HepG2 (cell line): ENCODE results near the gene GRB7. TPM values are rescaled to one million over a fixed set of nuclear protein-coding genes. Genes with fewer than 3 reads are reported as not detected.

Source experiments
- ATAC-seq: fragments of 200-7000 bp; cut with Tn5 transposase; 3 replicates; pipeline ENCODE4 v1.9.1; 2020; ENCODE audit warnings: mild to moderate bottlenecking, moderate library complexity
- BruUV-seq: library from RNA; stranded (reverse); fragments of 400-500 nt; replicated peaks from 2 replicates; lab custom pipeline; 2021; lab: Mats Ljungman, UMichigan
- CTCF ChIA-PET: fragments of 300-600 bp; formaldehyde crosslinking; extraction: SDS; loops from one replicate; lab custom pipeline; 2021; ENCODE audit warnings: low total read pairs, inconsistent platforms, low intra/inter-chr PET ratio; lab: Yijun Ruan, JAX
- POLR2A ChIA-PET: fragments of 350-600 bp; sonication (Branson Sonifier 250); formaldehyde crosslinking; loops from one replicate; lab custom pipeline; 2020; ENCODE audit warnings: antibody characterized with exemption, inconsistent platforms; lab: Yijun Ruan, JAX
- DNase-seq: peaks from one replicate; pipeline ENCODE4 v3.0.0-alpha.2; 2015; ENCODE audit warnings: low spot score
- FAIRE-seq: peaks from 3 replicates; lab custom pipeline; 2011; peaks lifted over from hg19 to GRCh38; lab: Jason Lieb, UNC
- H2AFZ ChIP-seq: one replicate; pipeline ENCODE4 v1.6.1; 2011; ENCODE audit warnings: low read length, inconsistent platforms
- H3K27ac ChIP-seq: fragments of 300-600 bp; 3 replicates; pipeline ENCODE4 v1.8.0; 2011; ENCODE audit warnings: mixed run types, mild to moderate bottlenecking, mixed read lengths, low read length, inconsistent platforms; ENCODE audit not compliant: insufficient read depth; ENCODE audit errors: extremely low read length
- H3K27me3 ChIP-seq, 2 experiments: fragments of 200-600 bp in 1 of 2; 2 replicates in 1 of 2; 3 replicates in 1 of 2; pipeline versions ENCODE4 v1.6.0 to v1.8.0; 2011; ENCODE audit warnings: low read length in 2 of 2, mild to moderate bottlenecking in 2 of 2, moderate library complexity in 2 of 2, inconsistent platforms in 1 of 2; ENCODE audit not compliant: insufficient read depth in 2 of 2, control insufficient read depth in 1 of 2
- H3K36me3 ChIP-seq, 2 experiments: fragments of 200-600 bp in 1 of 2; replicated peaks in 1 of 2; 2 replicates in 1 of 2; 3 replicates in 1 of 2; pipeline versions ENCODE4 v1.5.1 to v1.8.0; 2011; ENCODE audit warnings: low read length in 2 of 2, inconsistent platforms in 1 of 2; ENCODE audit not compliant: insufficient read depth in 2 of 2, control insufficient read depth in 1 of 2
- H3K4me1 ChIP-seq: 2 replicates; pipeline ENCODE4 v1.5.1; 2012; ENCODE audit warnings: low read length, inconsistent platforms; ENCODE audit not compliant: insufficient read depth
- H3K4me2 ChIP-seq: 2 replicates; pipeline ENCODE4 v1.6.0; 2011; ENCODE audit warnings: low read depth, low read length, inconsistent platforms
- H3K4me3 ChIP-seq, 3 experiments: fragments of 200-600 bp in 1 of 3; sonication (generic), shearing (Covaris generic) in 1 of 3; replicated peaks in 1 of 3; 2 replicates each; pipeline ENCODE4 v1.5.1; 2011 to 2016; ENCODE audit warnings: low read length in 3 of 3, inconsistent platforms in 2 of 3, low read depth in 2 of 3, mild to moderate bottlenecking in 2 of 3, control low read depth in 1 of 3, mixed read lengths in 1 of 3; ENCODE audit not compliant: insufficient read depth in 1 of 3
- H3K79me2 ChIP-seq: one replicate; pipeline ENCODE4 v1.6.1; 2011; ENCODE audit warnings: low read length, inconsistent platforms; ENCODE audit not compliant: insufficient read depth
- H3K9ac ChIP-seq: 2 replicates; pipeline ENCODE4 v1.6.0; 2011; ENCODE audit warnings: mild to moderate bottlenecking, low read depth, low read length, inconsistent platforms; ENCODE audit not compliant: insufficient read depth
- H3K9me3 ChIP-seq: 2 replicates; pipeline ENCODE4 v1.5.1; 2012; ENCODE audit warnings: mild to moderate bottlenecking, low read length
- H4K20me1 ChIP-seq: 2 replicates; pipeline ENCODE4 v1.6.0; 2011; ENCODE audit warnings: inconsistent platforms, mild to moderate bottlenecking, low read length, moderate library complexity; ENCODE audit not compliant: insufficient read depth
- KLF6 ChIP-seq: IDR thresholded peaks from 2 replicates; pipeline ENCODE4 v1.8.0; 2016; ENCODE audit warnings: missing biosample characterization, missing genetic modification reagents
- MAFG ChIP-seq: sonication (generic); formaldehyde crosslinking; IDR thresholded peaks from 2 replicates; pipeline ENCODE4 v1.5.1; 2020; ENCODE audit warnings: mild to moderate bottlenecking, missing genetic modification reagents
- NR2F6 ChIP-seq, 2 experiments: IDR thresholded peaks; 2 replicates each; pipeline ENCODE4 v1.6.1; 2016; ENCODE audit warnings: antibody characterized with exemption in 1 of 2, mild to moderate bottlenecking in 1 of 2
- SMARCC2 ChIP-seq: fragments of 450-650 bp; IDR thresholded peaks from 2 replicates; pipeline ENCODE4 v1.6.1; 2017; ENCODE audit warnings: antibody characterized with exemption, mild to moderate bottlenecking
- SP140L ChIP-seq: sonication (generic); formaldehyde crosslinking; IDR thresholded peaks from 2 replicates; pipeline ENCODE4 v1.4.0; 2020; ENCODE audit warnings: missing genetic modification reagents, borderline replicate concordance
- ZNF510 ChIP-seq: sonication (generic); formaldehyde crosslinking; IDR thresholded peaks from 2 replicates; pipeline ENCODE4 v1.4.0; 2020; ENCODE audit warnings: low read depth, mild to moderate bottlenecking, missing genetic modification reagents
- ZNF616 ChIP-seq: sonication (generic); formaldehyde crosslinking; IDR thresholded peaks from 2 replicates; pipeline ENCODE4 v1.5.0; 2020; ENCODE audit warnings: low read depth, mild to moderate bottlenecking, missing genetic modification reagents
- ZNF747 ChIP-seq: sonication (generic); formaldehyde crosslinking; IDR thresholded peaks from 2 replicates; pipeline ENCODE4 v1.8.1; 2023; ENCODE audit warnings: missing genetic modification reagents, mild to moderate bottlenecking, borderline replicate concordance
- ZNF776 ChIP-seq: sonication (generic); formaldehyde crosslinking; IDR thresholded peaks from 2 replicates; pipeline ENCODE4 v1.4.0; 2020; ENCODE audit warnings: mild to moderate bottlenecking, missing genetic modification reagents
- ZNF777 ChIP-seq: sonication (generic); formaldehyde crosslinking; IDR thresholded peaks from 2 replicates; pipeline ENCODE4 v1.4.0; 2020; ENCODE audit warnings: missing genetic modification reagents
- ZNF792 ChIP-seq: IDR thresholded peaks from 2 replicates; pipeline ENCODE4 v1.6.1; 2016
- ZSCAN31 ChIP-seq: sonication (generic); formaldehyde crosslinking; IDR thresholded peaks from 2 replicates; pipeline ENCODE4 v1.5.0; 2020; ENCODE audit warnings: low read depth, mild to moderate bottlenecking, missing genetic modification reagents
- WGBS: methylation state at CpG from one replicate; pipeline ENCODE4 v1.1.6; 2017; ENCODE audit warnings: low lambda C conversion rate; 5-methylcytosine and 5-hydroxymethylcytosine counted together
- in situ Hi-C: cut with HindIII; loops from 2 replicates; pipeline ENCODE4 v1.10.0; 2017; ENCODE audit warnings: low pct_unique_long_range_greater_than_20kb; ENCODE audit not compliant: extremely low pct_ligation_motif_present
- intact Hi-C: fragments of 100-400 bp; cut with micrococcal nuclease; formaldehyde crosslinking; loops from one replicate; pipeline ENCODE4 v1.10.0; 2022; ENCODE audit not compliant: unreplicated experiment
- polyA plus RNA-seq, 8 experiments: library from polyadenylated mRNA; depleted of rRNA in 3 of 8; stranded (reverse) in 7 of 8; unstranded in 1 of 8; fragments of >200 nt; fragmentation: Illumina TruSeq in 4 of 8; extraction: Trizol in 4 of 8; gene quantifications; 2 replicates each; pipeline versions ENCODE4 v1.2.1 to v1.2.3, GENCODE V29; 2011 to 2016; ENCODE audit warnings: low read depth in 4 of 8, missing spikeins in 1 of 8, mixed read lengths in 1 of 8; ENCODE audit not compliant: insufficient read depth in 1 of 8
- total RNA-seq, 5 experiments: library from RNA; depleted of rRNA; stranded (reverse); fragments of >200 nt; fragmentation: Illumina TruSeq; extraction: Trizol; gene quantifications; 2 replicates each; pipeline ENCODE4 v1.2.3, GENCODE V29; 2016; ENCODE audit warnings: low read depth in 1 of 5
- TF ChIP-seq, protein P1 (sequence below): sonication (generic); formaldehyde crosslinking; IDR thresholded peaks from 2 replicates; pipeline ENCODE4 v1.5.0; 2020; ENCODE audit warnings: missing genetic modification reagents
- TF ChIP-seq, protein P2 (sequence below): sonication (generic); formaldehyde crosslinking; IDR thresholded peaks from 2 replicates; pipeline ENCODE4 v1.8.0; 2022; ENCODE audit warnings: missing genetic modification reagents, mild to moderate bottlenecking, moderate library complexity, borderline replicate concordance
- TF ChIP-seq, protein P3 (sequence below): sonication (generic); formaldehyde crosslinking; IDR thresholded peaks from 2 replicates; pipeline ENCODE4 v1.4.0; 2020; ENCODE audit warnings: mild to moderate bottlenecking, missing genetic modification reagents

Gene GRB7
- total and polyA plus RNA-seq, 2 of the 13 experiments (the other 11 are each of a cell fraction or from before 2014, with no cell fraction given), result 60.2 to 77.7 TPM

DNA sequence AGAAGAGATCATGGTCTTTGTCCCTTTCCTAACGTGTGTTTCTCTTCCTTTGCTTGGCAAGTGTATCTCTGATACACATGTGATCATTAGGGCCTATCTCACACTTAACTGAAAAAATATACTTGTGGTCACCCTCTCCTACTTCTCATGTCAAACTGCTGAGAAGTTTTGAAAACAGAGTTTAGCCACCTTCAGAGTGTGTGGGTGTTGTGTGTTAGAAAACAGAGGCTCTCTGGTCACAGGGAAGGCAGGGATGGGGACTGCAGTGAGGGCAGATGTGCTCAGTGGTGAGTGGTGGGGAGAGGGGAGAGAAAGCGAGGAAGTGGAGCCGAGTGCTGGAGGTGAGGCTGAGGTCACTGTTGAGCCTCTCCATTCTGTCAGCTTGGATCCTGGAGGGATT lies 29.4 kb downstream of the GRB7 start:
- peaks cover 1 to 46% of the 10 kb centered on the region in 2 experiments for H3K27me3 ChIP-seq
- H2AFZ ChIP-seq, result no peak overlapping the region
- no peak overlapping the region for H3K4me3 ChIP-seq
- ChIA-PET POLR2A (no interaction called here), CTCF (no interaction called here)
- 7% methylated on average over 3 of the region's 3 CpGs for WGBS
- H3K9me3 ChIP-seq, result no peaks in the 10 kb centered on the region
- in situ Hi-C loops (no loop called here), intact Hi-C loops (no loop called here)
- no peaks in the 10 kb centered on the region for H3K36me3 ChIP-seq
- H4K20me1 ChIP-seq, result no peaks in the 10 kb centered on the region
- H3K9ac ChIP-seq, result no peak overlapping the region
- FAIRE-seq (no peak), DNase-seq (no peak), ATAC-seq (no peak)
- BruUV-seq, result no TSS peak
- no peaks in the 10 kb centered on the region for H3K79me2 ChIP-seq
- TF ChIP-seq MAFG (CRISPR knock-in tag), result no peak
- no peak for TF ChIP-seq ZNF510
- no peak for TF ChIP-seq SP140L (CRISPR knock-in tag)
- no peak for TF ChIP-seq ZNF616 (CRISPR knock-in tag)
- TF ChIP-seq, protein P1, sequence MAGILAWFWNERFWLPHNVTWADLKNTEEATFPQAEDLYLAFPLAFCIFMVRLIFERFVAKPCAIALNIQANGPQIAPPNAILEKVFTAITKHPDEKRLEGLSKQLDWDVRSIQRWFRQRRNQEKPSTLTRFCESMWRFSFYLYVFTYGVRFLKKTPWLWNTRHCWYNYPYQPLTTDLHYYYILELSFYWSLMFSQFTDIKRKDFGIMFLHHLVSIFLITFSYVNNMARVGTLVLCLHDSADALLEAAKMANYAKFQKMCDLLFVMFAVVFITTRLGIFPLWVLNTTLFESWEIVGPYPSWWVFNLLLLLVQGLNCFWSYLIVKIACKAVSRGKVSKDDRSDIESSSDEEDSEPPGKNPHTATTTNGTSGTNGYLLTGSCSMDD (CRISPR knock-in tag), result no peak
- TF ChIP-seq, protein P2, sequence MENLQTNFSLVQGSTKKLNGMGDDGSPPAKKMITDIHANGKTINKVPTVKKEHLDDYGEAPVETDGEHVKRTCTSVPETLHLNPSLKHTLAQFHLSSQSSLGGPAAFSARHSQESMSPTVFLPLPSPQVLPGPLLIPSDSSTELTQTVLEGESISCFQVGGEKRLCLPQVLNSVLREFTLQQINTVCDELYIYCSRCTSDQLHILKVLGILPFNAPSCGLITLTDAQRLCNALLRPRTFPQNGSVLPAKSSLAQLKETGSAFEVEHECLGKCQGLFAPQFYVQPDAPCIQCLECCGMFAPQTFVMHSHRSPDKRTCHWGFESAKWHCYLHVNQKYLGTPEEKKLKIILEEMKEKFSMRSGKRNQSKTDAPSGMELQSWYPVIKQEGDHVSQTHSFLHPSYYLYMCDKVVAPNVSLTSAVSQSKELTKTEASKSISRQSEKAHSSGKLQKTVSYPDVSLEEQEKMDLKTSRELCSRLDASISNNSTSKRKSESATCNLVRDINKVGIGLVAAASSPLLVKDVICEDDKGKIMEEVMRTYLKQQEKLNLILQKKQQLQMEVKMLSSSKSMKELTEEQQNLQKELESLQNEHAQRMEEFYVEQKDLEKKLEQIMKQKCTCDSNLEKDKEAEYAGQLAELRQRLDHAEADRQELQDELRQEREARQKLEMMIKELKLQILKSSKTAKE (CRISPR knock-in tag), result no peak
- no peak for TF ChIP-seq ZNF777 (CRISPR knock-in tag)
- TF ChIP-seq SMARCC2, result no peak
- no peak for TF ChIP-seq NR2F6 (IDR thresholded peaks at IDR 0.05)
- TF ChIP-seq NR2F6 (CRISPR knock-in tag; IDR thresholded peaks at IDR 0.05), result no peak
- no peak for TF ChIP-seq ZNF792 (CRISPR knock-in tag)
- TF ChIP-seq, protein P3, sequence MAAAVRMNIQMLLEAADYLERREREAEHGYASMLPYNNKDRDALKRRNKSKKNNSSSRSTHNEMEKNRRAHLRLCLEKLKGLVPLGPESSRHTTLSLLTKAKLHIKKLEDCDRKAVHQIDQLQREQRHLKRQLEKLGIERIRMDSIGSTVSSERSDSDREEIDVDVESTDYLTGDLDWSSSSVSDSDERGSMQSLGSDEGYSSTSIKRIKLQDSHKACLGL (CRISPR knock-in tag), result no peak
- no peak for TF ChIP-seq ZNF776 (CRISPR knock-in tag)
- TF ChIP-seq ZSCAN31 (CRISPR knock-in tag), result no peak
- no peak for TF ChIP-seq ZNF747 (CRISPR knock-in tag)
- no peak for TF ChIP-seq KLF6
- H3K4me1 ChIP-seq, result peaks cover 18% of the 10 kb centered on the region
- H3K4me2 ChIP-seq, result no peak overlapping the region
- H3K27ac ChIP-seq, result no peak overlapping the region
